Right atrium auricular region (tissue), 2 donors: ENCODE results near the gene KLHL40. TPM values are rescaled to one million over a fixed set of nuclear protein-coding genes. Genes with fewer than 3 reads are reported as not detected.

Experiments used
- DNase-seq: peaks from one replicate; pipeline ENCODE4 v3.0.0-alpha.2; 2019; ENCODE audit warnings: low spot score
- H3K27ac ChIP-seq, 2 donors: fragments of 200-600 bp; sonication (generic); 1 replicate in 1 of 2; 2 replicates in 1 of 2; pipeline ENCODE4 v1.5.1; 2016 to 2019
- H3K27me3 ChIP-seq, 2 donors: fragments of 200-600 bp; sonication (generic); one replicate each; pipeline versions ENCODE4 v1.5.1 to v1.6.0; 2017 to 2019
- H3K36me3 ChIP-seq: fragments of 200-600 bp; sonication (generic); one replicate; pipeline ENCODE4 v1.5.1; 2016
- H3K4me1 ChIP-seq, 2 donors: fragments of 200-600 bp; sonication (generic); one replicate each; pipeline versions ENCODE4 v1.5.1 to v1.6.0; 2017 to 2019
- H3K4me3 ChIP-seq, 2 donors: fragments of 200-600 bp; sonication (generic); 1 replicate in 1 of 2; 2 replicates in 1 of 2; pipeline ENCODE4 v1.5.1; 2017 to 2019; ENCODE audit warnings: mild to moderate bottlenecking in 1 of 2, moderate library complexity in 1 of 2
- H3K9me3 ChIP-seq, 2 donors: fragments of 200-600 bp; sonication (generic); one replicate each; pipeline ENCODE4 v1.5.1; 2019
- CTCF ChIP-seq, 2 donors: fragments of 200-600 bp; sonication (generic); IDR thresholded peaks; one replicate each; pipeline ENCODE4 v1.5.1; 2019; ENCODE audit warnings: antibody characterized with exemption in 2 of 2
- total RNA-seq, 2 donors: library from RNA; depleted of rRNA; stranded (reverse); fragments of >200 nt; gene quantifications; one replicate each; pipeline ENCODE4 v1.1.0, GENCODE V29; 2016

Gene KLHL40
- total RNA-seq, 2 donors from 2014 or later = 0.15 to 0.63 TPM

- peak; percentile 23 for DNase-seq
- Histone ChIP-seq H3K4me3 (no peak overlapping the region), H3K9me3 (no peaks in the 10 kb centered on the region), H3K27me3 (no peaks in the 10 kb centered on the region), H3K36me3 (no peaks in the 10 kb centered on the region), H3K4me1 (peaks cover 0 to 36% of the 10 kb centered on the region in 2 donors), H3K27ac (peak overlapping the region; percentile 80 to 84)
- TF ChIP-seq CTCF (IDR thresholded peaks at IDR 0.05) = no peak
These were observed 46.3 kb downstream of the KLHL40 start for GRCh38 chr3:42731476-42732195.

GRCh38 chr3:42732196-42732828 is 47.0 kb downstream of the KLHL40 start:
- peak; percentile 53 for DNase-seq
- H3K27ac ChIP-seq = peak overlapping the region; percentile 80 to 84
- no peak overlapping the region for H3K4me3 ChIP-seq
- H3K9me3 ChIP-seq = no peaks in the 10 kb centered on the region
- peaks cover 0 to 36% of the 10 kb centered on the region in 2 donors for H3K4me1 ChIP-seq
- TF ChIP-seq CTCF (IDR thresholded peaks at IDR 0.05) = no peak
- H3K27me3 ChIP-seq = no peaks in the 10 kb centered on the region
- H3K36me3 ChIP-seq = no peaks in the 10 kb centered on the region

- DNase-seq = peak; percentile 23
- TF ChIP-seq CTCF (IDR thresholded peaks at IDR 0.05) = no peak
- H3K36me3 ChIP-seq = no peaks in the 10 kb centered on the region
- no peaks in the 10 kb centered on the region for H3K27me3 ChIP-seq
- peak overlapping the region; percentile 80 to 84 for H3K27ac ChIP-seq
- no peaks in the 10 kb centered on the region for H3K9me3 ChIP-seq
- H3K4me1 ChIP-seq = peaks cover 0 to 35% of the 10 kb centered on the region in 2 donors
- no peak overlapping the region for H3K4me3 ChIP-seq
These were observed 47.6 kb downstream of the KLHL40 start for GRCh38 chr3:42732829-42733459.

GRCh38 chr3:42733501-42734262 is 48.3 kb downstream of the KLHL40 start:
- TF ChIP-seq CTCF (IDR thresholded peaks at IDR 0.05) = no peak
- Histone ChIP-seq H3K27ac (peak overlapping the region; percentile 80 to 84), H3K4me3 (no peak overlapping the region), H3K27me3 (no peaks in the 10 kb centered on the region), H3K9me3 (no peaks in the 10 kb centered on the region), H3K36me3 (no peaks in the 10 kb centered on the region), H3K4me1 (peaks cover 0 to 32% of the 10 kb centered on the region in 2 donors)
- DNase-seq = peak; percentile 51

GRCh38 chr3:42734263-42734860 is 49.0 kb downstream of the KLHL40 start:
- no peak for TF ChIP-seq CTCF (IDR thresholded peaks at IDR 0.05)
- H3K27me3 ChIP-seq = no peaks in the 10 kb centered on the region
- H3K36me3 ChIP-seq = no peaks in the 10 kb centered on the region
- H3K4me1 ChIP-seq = peaks cover 0 to 35% of the 10 kb centered on the region in 2 donors
- no peaks in the 10 kb centered on the region for H3K9me3 ChIP-seq
- DNase-seq = peak; percentile 52
- peak overlapping the region; percentile 80 to 84 for H3K27ac ChIP-seq
- no peak overlapping the region for H3K4me3 ChIP-seq
